T-cell (primary cell): ENCODE results near the gene EEF1A1. TPM values are rescaled to one million over a fixed set of nuclear protein-coding genes. Genes with fewer than 3 reads are reported as not detected.
"Not testable (repeated sequence)": the region's sequence is repeated elsewhere in the genome, so short reads cannot be mapped to it uniquely, and the experiment has no call there.

Experiments
- ATAC-seq, 4 experiments: fragments of 200-7000 bp in 3 of 4; fragments of 150-1000 bp in 1 of 4; cut with Tn5 transposase; replicated peaks in 1 of 4; 1 replicate in 3 of 4; 2 replicates in 1 of 4; pipeline ENCODE4 v1.10.0; 2021; ENCODE audit warnings: moderate library complexity in 3 of 4, mild to moderate bottlenecking in 2 of 4, moderate number of reproducible peaks in 1 of 4
- CTCF ChIA-PET, 2 donors: fragments of 300-600 bp; sonication (Branson Sonifier 250); formaldehyde crosslinking; loops; one replicate each; lab custom pipeline; 2022; ENCODE audit warnings: antibody characterized with exemption in 2 of 2; lab: Charles Lee
- POLR2A ChIA-PET, 2 donors: fragments of 300-600 bp; sonication (Branson Sonifier 250); formaldehyde crosslinking; loops; one replicate each; lab custom pipeline; 2022; ENCODE audit warnings: antibody characterized with exemption in 2 of 2; lab: Charles Lee
- DNase-seq, 35 experiments: peaks; one replicate each; pipeline versions ENCODE4 v3.0.0 to v3.0.0-alpha.2; 2013 to 2023
- H3K27ac ChIP-seq: one replicate; pipeline ENCODE4 v1.5.1; 2013; ENCODE audit warnings: low read length
- H3K27me3 ChIP-seq, 2 experiments: replicated peaks in 1 of 2; 1 replicate in 1 of 2; 2 replicates in 1 of 2; pipeline versions ENCODE4 v1.6.1 to v1.7.0; 2013; ENCODE audit warnings: low read length in 1 of 2, mixed read lengths in 1 of 2; ENCODE audit not compliant: control insufficient read depth in 2 of 2, insufficient read depth in 2 of 2; ENCODE audit errors: extremely low read depth in 1 of 2
- H3K36me3 ChIP-seq, 2 donors: 1 replicate in 1 of 2; 2 replicates in 1 of 2; pipeline versions ENCODE4 v1.6.1 to v1.7.0; 2013; ENCODE audit warnings: low read length in 1 of 2; ENCODE audit not compliant: control insufficient read depth in 2 of 2, insufficient read depth in 1 of 2; ENCODE audit errors: extremely low read depth in 1 of 2
- H3K4me1 ChIP-seq, 2 experiments: 1 replicate in 1 of 2; 2 replicates in 1 of 2; pipeline versions ENCODE4 v1.6.1 to v1.7.0; 2013; ENCODE audit warnings: low read length in 2 of 2, mixed read lengths in 1 of 2; ENCODE audit not compliant: insufficient read depth in 2 of 2, control insufficient read depth in 1 of 2; ENCODE audit errors: extremely low read depth in 1 of 2
- H3K4me3 ChIP-seq, 2 donors: 1 replicate in 1 of 2; 2 replicates in 1 of 2; pipeline versions ENCODE4 v1.5.1 to v1.7.0; 2013; ENCODE audit warnings: mild to moderate bottlenecking in 2 of 2, low read length in 1 of 2, moderate library complexity in 1 of 2; ENCODE audit not compliant: control insufficient read depth in 1 of 2; ENCODE audit errors: extremely low read depth in 1 of 2
- H3K9me3 ChIP-seq: 2 replicates; pipeline ENCODE4 v1.7.0; 2013
- H3K27ac Mint-ChIP-seq, 2 donors: one replicate each; pipeline ENCODE4 v1.8.0; 2020 to 2021; ENCODE audit warnings: mild to moderate bottlenecking in 2 of 2, mixed read lengths in 2 of 2
- H3K27me3 Mint-ChIP-seq, 2 donors: one replicate each; pipeline ENCODE4 v1.8.0; 2021 to 2022; ENCODE audit warnings: mixed read lengths in 2 of 2
- H3K36me3 Mint-ChIP-seq: one replicate; pipeline ENCODE4 v1.8.0; 2021; ENCODE audit warnings: mixed read lengths
- H3K4me1 Mint-ChIP-seq, 3 donors: one replicate each; pipeline ENCODE4 v1.8.0; 2020 to 2022; ENCODE audit warnings: mixed read lengths in 3 of 3, mild to moderate bottlenecking in 1 of 3
- H3K4me3 Mint-ChIP-seq, 3 donors: one replicate each; pipeline ENCODE4 v1.8.0; 2020 to 2022; ENCODE audit warnings: mild to moderate bottlenecking in 3 of 3, mixed read lengths in 3 of 3, moderate library complexity in 3 of 3
- H3K9me3 Mint-ChIP-seq, 3 donors: one replicate each; pipeline ENCODE4 v1.8.0; 2020 to 2022; ENCODE audit warnings: mixed read lengths in 3 of 3
- WGBS: methylation state at CpG from one replicate; pipeline ENCODE4 v1.1.5; 2013; ENCODE audit warnings: missing lambda C conversion rate; ENCODE audit not compliant: insufficient coverage; 5-methylcytosine and 5-hydroxymethylcytosine counted together
- total RNA-seq, 35 experiments: library from RNA in 6 of 35; stranded (reverse) in 6 of 35; fragments of 120-200 nt in 1 of 35; gene quantifications; one replicate each; pipeline versions ENCODE4 v1.2.1 to v1.2.4 and lab custom pipeline; 2013 to 2026

The EEF1A1 gene
- total RNA-seq, 5 donors from 2014 or later (not counting 1 experiment from before 2014, with no cell fraction given) = 14,142 to 15,123 (median 14,655) TPM

GRCh38 chr6:73542481-73542880, 21.6 kb upstream of the EEF1A1 start:
- H3K4me1 ChIP-seq, H3K36me3 Mint-ChIP-seq, H3K27me3 ChIP-seq, H3K4me3 Mint-ChIP-seq, H3K27me3 Mint-ChIP-seq, H3K36me3 ChIP-seq, H3K4me1 Mint-ChIP-seq, DNase-seq, POLR2A ChIA-PET, H3K9me3 ChIP-seq, H3K27ac ChIP-seq, H3K4me3 ChIP-seq, ATAC-seq, H3K9me3 Mint-ChIP-seq, H3K27ac Mint-ChIP-seq: not testable (repeated sequence)
- WGBS = 90% methylated on average over 2 of the region's 3 CpGs
- CTCF ChIA-PET = interaction anchor here (0.6 to 0.9 kb wide), 2 partner anchors 12 to 33 kb away, joined by 3 read pairs; no protein-coding TSS in a partner anchor

- ATAC-seq (no peak), DNase-seq (no peak)
- Histone ChIP-seq H3K4me1 (no peaks in the 10 kb centered on the region), H3K4me3 (no peak overlapping the region), H3K36me3 (no peaks in the 10 kb centered on the region), H3K9me3 (no peaks in the 10 kb centered on the region), H3K27ac (no peak overlapping the region), H3K27me3 (no peaks in the 10 kb centered on the region)
- Mint-ChIP-seq H3K4me3 (no peak overlapping the region), H3K4me1 (no peaks in the 10 kb centered on the region), H3K27ac (no peak overlapping the region), H3K36me3 (no peaks in the 10 kb centered on the region), H3K9me3 (no peaks in the 10 kb centered on the region), H3K27me3 (no peaks in the 10 kb centered on the region)
- ChIA-PET CTCF (interaction anchor here (0.5 kb wide), 2 partner anchors 66 to 1672 kb away, joined by 3 read pairs; no protein-coding TSS in a partner anchor), POLR2A (no interaction called here)
- WGBS = no CpG with 5 or more reads among the region's 10 CpGs
These were observed 17.4 kb upstream of the EEF1A1 start for GRCh38 chr6:73538116-73538779.

GRCh38 chr6:73537677-73538076, 16.8 kb upstream of the EEF1A1 start:
- ATAC-seq = no peak
- no peak overlapping the region for H3K4me3 ChIP-seq
- no peaks in the 10 kb centered on the region for H3K9me3 Mint-ChIP-seq
- H3K36me3 Mint-ChIP-seq = no peaks in the 10 kb centered on the region
- no peak overlapping the region for H3K27ac ChIP-seq
- ChIA-PET POLR2A (interaction anchor here in 1 of 2 donors (0.6 kb wide), 1 partner anchor 15 kb away, joined by 11 read pairs; no protein-coding TSS in a partner anchor), CTCF (interaction anchor here (0.5 kb wide), 2 partner anchors 66 to 1673 kb away, joined by 3 read pairs; no protein-coding TSS in a partner anchor)
- no peaks in the 10 kb centered on the region for H3K9me3 ChIP-seq
- WGBS = no CpG with 5 or more reads among the region's 3 CpGs
- H3K36me3 ChIP-seq = no peaks in the 10 kb centered on the region
- no peaks in the 10 kb centered on the region for H3K27me3 ChIP-seq
- H3K27me3 Mint-ChIP-seq = no peaks in the 10 kb centered on the region
- no peaks in the 10 kb centered on the region for H3K4me1 Mint-ChIP-seq
- H3K27ac Mint-ChIP-seq = no peak overlapping the region
- H3K4me1 ChIP-seq = no peaks in the 10 kb centered on the region
- DNase-seq = no peak
- no peak overlapping the region for H3K4me3 Mint-ChIP-seq

- DNase-seq = no peak
- WGBS = no CpG with 5 or more reads among the region's 2 CpGs
- Histone ChIP-seq H3K27me3 (peaks cover 0 to 5% of the 10 kb centered on the region in 2 experiments), H3K4me1 (no peaks in the 10 kb centered on the region), H3K9me3 (no peaks in the 10 kb centered on the region), H3K27ac (no peak overlapping the region), H3K36me3 (no peaks in the 10 kb centered on the region), H3K4me3 (no peak overlapping the region)
- ATAC-seq = no peak
- H3K27me3 Mint-ChIP-seq = no peaks in the 10 kb centered on the region
- no peak overlapping the region for H3K4me3 Mint-ChIP-seq
- POLR2A ChIA-PET = no interaction called here
- no peaks in the 10 kb centered on the region for H3K36me3 Mint-ChIP-seq
- H3K4me1 Mint-ChIP-seq = no peaks in the 10 kb centered on the region
- CTCF ChIA-PET = no interaction called here
- H3K27ac Mint-ChIP-seq = no peak overlapping the region
- no peaks in the 10 kb centered on the region for H3K9me3 Mint-ChIP-seq
These were observed 13.8 kb upstream of the EEF1A1 start for GRCh38 chr6:73534628-73535027.

- CTCF ChIA-PET = interaction anchor here in 1 of 2 donors (0.7 kb wide), 1 partner anchor 1676 kb away, joined by 6 read pairs; no protein-coding TSS in a partner anchor
- DNase-seq = no peak
- Histone ChIP-seq H3K9me3 (no peaks in the 10 kb centered on the region), H3K4me1 (no peaks in the 10 kb centered on the region), H3K27ac (no peak overlapping the region), H3K27me3 (peaks cover 0 to 5% of the 10 kb centered on the region in 2 experiments), H3K36me3 (no peaks in the 10 kb centered on the region), H3K4me3 (no peak overlapping the region)
- Mint-ChIP-seq H3K27me3 (no peaks in the 10 kb centered on the region), H3K9me3 (no peaks in the 10 kb centered on the region), H3K4me1 (no peaks in the 10 kb centered on the region), H3K27ac (no peak overlapping the region), H3K4me3 (no peak overlapping the region), H3K36me3 (no peaks in the 10 kb centered on the region)
- POLR2A ChIA-PET = no interaction called here
- ATAC-seq = no peak
- WGBS = no CpG with 5 or more reads among the region's 3 CpGs
These were observed 11.5 kb upstream of the EEF1A1 start for GRCh38 chr6:73532293-73532692.

GRCh38 chr6:73528897-73529296, 8.1 kb upstream of the EEF1A1 start:
- CTCF ChIA-PET = no interaction called here

More at GRCh38 chr6:73528897-73529296, 8.1 kb upstream of the EEF1A1 start:
- Histone ChIP-seq H3K36me3 (no peaks in the 10 kb centered on the region), H3K27me3 (peaks cover 0 to 5% of the 10 kb centered on the region in 2 experiments), H3K4me3 (no peak overlapping the region), H3K9me3 (no peaks in the 10 kb centered on the region), H3K4me1 (peaks cover 4 to 5% of the 10 kb centered on the region in 2 experiments), H3K27ac (no peak overlapping the region)
- no peaks in the 10 kb centered on the region for H3K27me3 Mint-ChIP-seq
- DNase-seq (no peak), ATAC-seq (no peak)
- no peak overlapping the region for H3K27ac Mint-ChIP-seq
- H3K36me3 Mint-ChIP-seq = peaks cover 3% of the 10 kb centered on the region
- H3K4me1 Mint-ChIP-seq = peaks cover 5 to 7% (median 6%) of the 10 kb centered on the region in 3 donors
- POLR2A ChIA-PET = no interaction called here
- H3K4me3 Mint-ChIP-seq = no peak overlapping the region
- 83% methylated on average over 2 of the region's 7 CpGs for WGBS
- no peaks in the 10 kb centered on the region for H3K9me3 Mint-ChIP-seq
